PC-9 (cell line): ENCODE data around the gene TMPRSS9. TPM values are rescaled to one million over a fixed set of nuclear protein-coding genes. Genes with fewer than 3 reads are reported as not detected.
"Not testable (repeated sequence)": the region's sequence is repeated elsewhere in the genome, so short reads cannot be mapped to it uniquely, and the experiment has no call there.

Experiments used
- BruUV-seq: library from RNA; stranded (reverse); fragments of 400-500 nt; replicated peaks from 2 replicates; lab custom pipeline; 2021; lab: Mats Ljungman, UMichigan
- CTCF ChIA-PET: fragments of 300-600 bp; sonication (Branson Sonifier 250); formaldehyde crosslinking; loops from one replicate; lab custom pipeline; 2022; ENCODE audit warnings: antibody characterized with exemption; lab: Charles Lee
- POLR2A ChIA-PET: fragments of 300-600 bp; sonication (Branson Sonifier 250); formaldehyde crosslinking; loops from one replicate; lab custom pipeline; 2022; ENCODE audit warnings: antibody characterized with exemption; ENCODE audit not compliant: unreplicated experiment; lab: Charles Lee
- DNase-seq, 2 experiments: peaks; one replicate each; pipeline versions ENCODE4 v3.0.0 to v3.0.0-alpha.2; 2015 to 2022; ENCODE audit warnings: mixed read lengths in 1 of 2
- H2AFZ ChIP-seq: fragments of 200-600 bp; sonication (generic); 2 replicates; pipeline ENCODE4 v1.8.1; 2017; ENCODE audit warnings: antibody characterized with exemption
- H3F3A ChIP-seq: fragments of 200-600 bp; sonication (generic); 2 replicates; pipeline ENCODE4 v1.8.1; 2017; ENCODE audit warnings: antibody characterized with exemption, mild to moderate bottlenecking, low read depth; ENCODE audit not compliant: insufficient read depth
- H3K27ac ChIP-seq: fragments of 200-600 bp; sonication (generic); 2 replicates; pipeline ENCODE4 v1.6.1; 2016; ENCODE audit warnings: mixed run types
- H3K27me3 ChIP-seq: fragments of 200-600 bp; sonication (generic); 2 replicates; pipeline ENCODE4 v1.6.1; 2016; ENCODE audit warnings: low read depth, mixed run types; ENCODE audit not compliant: insufficient read depth
- H3K36me3 ChIP-seq: fragments of 200-600 bp; sonication (generic); 2 replicates; pipeline ENCODE4 v1.6.1; 2016; ENCODE audit warnings: low read depth, mixed run types
- H3K4me1 ChIP-seq: fragments of 200-600 bp; sonication (generic); replicated peaks from 2 replicates; pipeline ENCODE4 v1.6.1; 2016; ENCODE audit warnings: mixed run types; ENCODE audit not compliant: insufficient read depth
- H3K4me2 ChIP-seq: fragments of 200-600 bp; sonication (generic); 2 replicates; pipeline ENCODE4 v1.6.1; 2017; ENCODE audit warnings: mixed run types
- H3K4me3 ChIP-seq: fragments of 200-600 bp; sonication (generic); 2 replicates; pipeline ENCODE4 v1.6.1; 2016; ENCODE audit warnings: mixed run types
- H3K79me2 ChIP-seq: fragments of 200-600 bp; sonication (generic); 2 replicates; pipeline ENCODE4 v1.6.1; 2017; ENCODE audit warnings: low read depth, mixed run types
- H3K9me2 ChIP-seq: fragments of 200-600 bp; sonication (generic); 2 replicates; pipeline ENCODE4 v1.8.1; 2017; ENCODE audit warnings: mild to moderate bottlenecking; ENCODE audit not compliant: insufficient read depth
- H3K9me3 ChIP-seq: fragments of 200-600 bp; sonication (generic); 2 replicates; pipeline ENCODE4 v1.8.1; 2016; ENCODE audit warnings: low read depth; ENCODE audit not compliant: insufficient read depth
- H4K20me1 ChIP-seq: fragments of 200-600 bp; sonication (generic); 2 replicates; pipeline ENCODE4 v1.8.1; 2017; ENCODE audit not compliant: insufficient read depth
- EZH2 ChIP-seq: fragments of 200-600 bp; sonication (generic); IDR thresholded peaks from 2 replicates; pipeline ENCODE4 v1.8.0; 2017; ENCODE audit warnings: antibody characterized with exemption, low read depth
- intact Hi-C: fragments of 100-400 bp; cut with micrococcal nuclease; formaldehyde crosslinking; loops from one replicate; pipeline ENCODE4 v1.10.0; 2022; ENCODE audit not compliant: unreplicated experiment
- total RNA-seq: library from RNA; stranded (reverse); gene quantifications from 2 replicates; pipeline ENCODE4 v1.2.3, GENCODE V29; 2021
- TF ChIP-seq, protein P1 (sequence below): fragments of 200-600 bp; sonication (generic); conservative IDR thresholded peaks from 2 replicates; pipeline ENCODE4 v1.6.1; 2017; ENCODE audit warnings: mixed run types, antibody characterized with exemption, mild to moderate bottlenecking, moderate library complexity

TMPRSS9 gene
- total RNA-seq, 1 experiment from 2014 or later = 0.20 TPM

GRCh38 chr19:2392366-2392765 lies 32.3 kb downstream of the TMPRSS9 start:
- Histone ChIP-seq H2AFZ (no peak overlapping the region), H3K4me3 (no peak overlapping the region), H3F3A (no peaks in the 10 kb centered on the region), H3K4me2 (no peak overlapping the region), H3K4me1 (peaks cover 5% of the 10 kb centered on the region; the same call in 1 of the 2 replicates), H3K9me3 (no peaks in the 10 kb centered on the region), H3K27me3 (no peaks in the 10 kb centered on the region), H3K27ac (no peak overlapping the region), H4K20me1 (no peaks in the 10 kb centered on the region), H3K36me3 (no peaks in the 10 kb centered on the region), H3K9me2 (no peaks in the 10 kb centered on the region), H3K79me2 (no peaks in the 10 kb centered on the region)
- BruUV-seq = no TSS peak
- ChIA-PET CTCF (no interaction called here), POLR2A (no interaction called here)
- TF ChIP-seq, protein P1, sequence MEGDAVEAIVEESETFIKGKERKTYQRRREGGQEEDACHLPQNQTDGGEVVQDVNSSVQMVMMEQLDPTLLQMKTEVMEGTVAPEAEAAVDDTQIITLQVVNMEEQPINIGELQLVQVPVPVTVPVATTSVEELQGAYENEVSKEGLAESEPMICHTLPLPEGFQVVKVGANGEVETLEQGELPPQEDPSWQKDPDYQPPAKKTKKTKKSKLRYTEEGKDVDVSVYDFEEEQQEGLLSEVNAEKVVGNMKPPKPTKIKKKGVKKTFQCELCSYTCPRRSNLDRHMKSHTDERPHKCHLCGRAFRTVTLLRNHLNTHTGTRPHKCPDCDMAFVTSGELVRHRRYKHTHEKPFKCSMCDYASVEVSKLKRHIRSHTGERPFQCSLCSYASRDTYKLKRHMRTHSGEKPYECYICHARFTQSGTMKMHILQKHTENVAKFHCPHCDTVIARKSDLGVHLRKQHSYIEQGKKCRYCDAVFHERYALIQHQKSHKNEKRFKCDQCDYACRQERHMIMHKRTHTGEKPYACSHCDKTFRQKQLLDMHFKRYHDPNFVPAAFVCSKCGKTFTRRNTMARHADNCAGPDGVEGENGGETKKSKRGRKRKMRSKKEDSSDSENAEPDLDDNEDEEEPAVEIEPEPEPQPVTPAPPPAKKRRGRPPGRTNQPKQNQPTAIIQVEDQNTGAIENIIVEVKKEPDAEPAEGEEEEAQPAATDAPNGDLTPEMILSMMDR = no peak
- TF ChIP-seq EZH2 = no peak
- intact Hi-C loops = loop anchor here (5.0 to 10.0 kb wide), 3 partner anchors 65 to 238 kb away; partner anchors contain the start of genes AP3D1, LSM7 and SPPL2B
- no peak for DNase-seq

GRCh38 chr19:2392899-2393298 lies 32.8 kb downstream of the TMPRSS9 start:
- BruUV-seq, POLR2A ChIA-PET, DNase-seq: not testable (repeated sequence)

GRCh38 chr19:2394054-2394441 lies 34.0 kb downstream of the TMPRSS9 start:
- Histone ChIP-seq H3K27me3 (no peaks in the 10 kb centered on the region), H4K20me1 (no peaks in the 10 kb centered on the region), H3K4me1 (peaks cover 5% of the 10 kb centered on the region; the same call in 1 of the 2 replicates), H3K79me2 (no peaks in the 10 kb centered on the region), H3K27ac (no peak overlapping the region), H2AFZ (no peak overlapping the region), H3K4me2 (no peak overlapping the region), H3K36me3 (no peaks in the 10 kb centered on the region), H3F3A (no peaks in the 10 kb centered on the region), H3K9me2 (no peaks in the 10 kb centered on the region), H3K9me3 (no peaks in the 10 kb centered on the region), H3K4me3 (no peak overlapping the region)
- no peak for DNase-seq
- intact Hi-C loops = loop anchor here (5.0 to 10.0 kb wide), 3 partner anchors 67 to 239 kb away; partner anchors contain the start of genes AP3D1, LSM7 and SPPL2B
- ChIA-PET POLR2A (no interaction called here), CTCF (no interaction called here)
- BruUV-seq = no TSS peak
- no peak for TF ChIP-seq EZH2
- TF ChIP-seq, protein P1 = no peak

More at GRCh38 chr19:2392899-2393298, 32.8 kb downstream of the TMPRSS9 start:
- H2AFZ ChIP-seq, H3F3A ChIP-seq, H3K27me3 ChIP-seq, H3K36me3 ChIP-seq, H3K9me3 ChIP-seq, H3K9me2 ChIP-seq, H3K4me1 ChIP-seq, H3K4me2 ChIP-seq, H4K20me1 ChIP-seq, H3K27ac ChIP-seq, CTCF ChIA-PET, H3K79me2 ChIP-seq, H3K4me3 ChIP-seq: not testable (repeated sequence)
- intact Hi-C loops = loop anchor here (5.0 to 10.0 kb wide), 3 partner anchors 66 to 238 kb away; partner anchors contain the start of genes AP3D1, LSM7 and SPPL2B
